ENCODE data around the gene PRKG1.

Gene PRKG1

GRCh38 chr10:51876979-51877378 is 802.7 kb downstream of the PRKG1 start:
- Mint-ChIP-seq H3K4me3 (no peak overlapping the region), H3K27ac (no peak overlapping the region), H3K27me3 (peaks cover 1% of the 10 kb centered on the region), H3K36me3 (no peaks in the 10 kb centered on the region), H3K9me3 (peaks cover 2% of the 10 kb centered on the region), H3K4me1 (no peaks in the 10 kb centered on the region)
- ATAC-seq (ENCODE audit: low read depth) (no peak), DNase-seq (ENCODE audit: low spot score in 2 of 2) (no peak)

GRCh38 chr10:51877636-51878035 is 803.3 kb downstream of the PRKG1 start:
- Mint-ChIP-seq H3K27ac (no peak overlapping the region), H3K4me3 (no peak overlapping the region), H3K27me3 (peaks cover 1% of the 10 kb centered on the region), H3K4me1 (no peaks in the 10 kb centered on the region), H3K36me3 (no peaks in the 10 kb centered on the region), H3K9me3 (peaks cover 2% of the 10 kb centered on the region)
- no peak for DNase-seq (ENCODE audit: low spot score in 2 of 2)
- ATAC-seq (ENCODE audit: low read depth): no peak

GRCh38 chr10:51878695-51879094 is 804.4 kb downstream of the PRKG1 start:
- Mint-ChIP-seq H3K36me3 (no peaks in the 10 kb centered on the region), H3K9me3 (peaks cover 2% of the 10 kb centered on the region), H3K4me1 (no peaks in the 10 kb centered on the region), H3K4me3 (no peak overlapping the region), H3K27me3 (peaks cover 1% of the 10 kb centered on the region), H3K27ac (no peak overlapping the region)
- DNase-seq (ENCODE audit: low spot score in 2 of 2) (no peak), ATAC-seq (ENCODE audit: low read depth) (no peak)

GRCh38 chr10:51879238-51879637 is 805.0 kb downstream of the PRKG1 start:
- Mint-ChIP-seq H3K27me3 (peaks cover 1% of the 10 kb centered on the region), H3K4me3 (no peak overlapping the region), H3K4me1 (no peaks in the 10 kb centered on the region), H3K9me3 (peaks cover 2% of the 10 kb centered on the region), H3K27ac (no peak overlapping the region), H3K36me3 (no peaks in the 10 kb centered on the region)
- no peak for DNase-seq (ENCODE audit: low spot score in 2 of 2)
- ATAC-seq (ENCODE audit: low read depth): no peak

GRCh38 chr10:51881213-51881612 is 806.9 kb downstream of the PRKG1 start:
- H3K4me3 Mint-ChIP-seq: no peak overlapping the region
- no peak overlapping the region for H3K27ac Mint-ChIP-seq
- H3K9me3 Mint-ChIP-seq: peaks cover 2% of the 10 kb centered on the region
- no peak for DNase-seq (ENCODE audit: low spot score in 2 of 2)
- H3K36me3 Mint-ChIP-seq: no peaks in the 10 kb centered on the region
- H3K27me3 Mint-ChIP-seq: peaks cover 1% of the 10 kb centered on the region
- ATAC-seq (ENCODE audit: low read depth): no peak
- H3K4me1 Mint-ChIP-seq: no peaks in the 10 kb centered on the region

GRCh38 chr10:51886438-51887068 is 812.3 kb downstream of the PRKG1 start:
- Mint-ChIP-seq H3K36me3 (no peaks in the 10 kb centered on the region), H3K4me1 (no peaks in the 10 kb centered on the region), H3K27ac (no peak overlapping the region), H3K9me3 (no peaks in the 10 kb centered on the region), H3K27me3 (no peaks in the 10 kb centered on the region), H3K4me3 (no peak overlapping the region)
- DNase-seq (ENCODE audit: low spot score in 2 of 2) (no peak), ATAC-seq (ENCODE audit: low read depth) (no peak)

- H3K4me3 Mint-ChIP-seq: no peak overlapping the region
- H3K27me3 Mint-ChIP-seq: no peaks in the 10 kb centered on the region
- H3K9me3 Mint-ChIP-seq: no peaks in the 10 kb centered on the region
- no peak overlapping the region for H3K27ac Mint-ChIP-seq
- ATAC-seq (ENCODE audit: low read depth): no peak
- no peak for DNase-seq (ENCODE audit: low spot score in 2 of 2)
- H3K36me3 Mint-ChIP-seq: no peaks in the 10 kb centered on the region
- H3K4me1 Mint-ChIP-seq: no peaks in the 10 kb centered on the region
These were observed 814.0 kb downstream of the PRKG1 start for GRCh38 chr10:51888263-51888662.

- Mint-ChIP-seq H3K9me3 (no peaks in the 10 kb centered on the region), H3K27ac (no peak overlapping the region), H3K4me3 (no peak overlapping the region), H3K36me3 (no peaks in the 10 kb centered on the region), H3K27me3 (no peaks in the 10 kb centered on the region), H3K4me1 (no peaks in the 10 kb centered on the region)
- DNase-seq (ENCODE audit: low spot score in 2 of 2) (no peak), ATAC-seq (ENCODE audit: low read depth) (no peak)
These were observed 818.0 kb downstream of the PRKG1 start for GRCh38 chr10:51892313-51892712.

- Mint-ChIP-seq H3K4me3 (no peak overlapping the region), H3K9me3 (no peaks in the 10 kb centered on the region), H3K27me3 (no peaks in the 10 kb centered on the region), H3K4me1 (no peaks in the 10 kb centered on the region), H3K36me3 (no peaks in the 10 kb centered on the region), H3K27ac (no peak overlapping the region)
- DNase-seq (ENCODE audit: low spot score in 2 of 2): no peak
- no peak for ATAC-seq (ENCODE audit: low read depth)
These were observed 818.8 kb downstream of the PRKG1 start for GRCh38 chr10:51892965-51893658.

- Mint-ChIP-seq H3K4me1 (no peaks in the 10 kb centered on the region), H3K36me3 (no peaks in the 10 kb centered on the region), H3K9me3 (no peaks in the 10 kb centered on the region), H3K27ac (no peak overlapping the region), H3K4me3 (no peak overlapping the region), H3K27me3 (no peaks in the 10 kb centered on the region)
- DNase-seq (ENCODE audit: low spot score in 2 of 2): no peak
- ATAC-seq (ENCODE audit: low read depth): no peak
These were observed 820.7 kb downstream of the PRKG1 start for GRCh38 chr10:51894771-51895578.

- DNase-seq (ENCODE audit: low spot score in 2 of 2) (no peak), ATAC-seq (ENCODE audit: low read depth) (no peak)
- H3K27me3 Mint-ChIP-seq: no peaks in the 10 kb centered on the region
- H3K36me3 Mint-ChIP-seq: no peaks in the 10 kb centered on the region
- no peaks in the 10 kb centered on the region for H3K4me1 Mint-ChIP-seq
- H3K27ac Mint-ChIP-seq: no peak overlapping the region
- no peak overlapping the region for H3K4me3 Mint-ChIP-seq
- no peaks in the 10 kb centered on the region for H3K9me3 Mint-ChIP-seq
These were observed 822.6 kb downstream of the PRKG1 start for GRCh38 chr10:51896849-51897248.

- Mint-ChIP-seq H3K27ac (no peak overlapping the region), H3K4me1 (no peaks in the 10 kb centered on the region), H3K9me3 (no peaks in the 10 kb centered on the region), H3K27me3 (no peaks in the 10 kb centered on the region), H3K4me3 (no peak overlapping the region), H3K36me3 (no peaks in the 10 kb centered on the region)
- no peak for DNase-seq (ENCODE audit: low spot score in 2 of 2)
- ATAC-seq (ENCODE audit: low read depth): no peak
These were observed 823.3 kb downstream of the PRKG1 start for GRCh38 chr10:51897560-51897959.

- Mint-ChIP-seq H3K9me3 (no peaks in the 10 kb centered on the region), H3K27ac (no peak overlapping the region), H3K27me3 (no peaks in the 10 kb centered on the region), H3K4me3 (no peak overlapping the region), H3K36me3 (no peaks in the 10 kb centered on the region), H3K4me1 (no peaks in the 10 kb centered on the region)
- ATAC-seq (ENCODE audit: low read depth) (no peak), DNase-seq (ENCODE audit: low spot score in 2 of 2) (no peak)
These were observed 825.9 kb downstream of the PRKG1 start for GRCh38 chr10:51900180-51900579.

- Mint-ChIP-seq H3K4me1 (no peaks in the 10 kb centered on the region), H3K9me3 (no peaks in the 10 kb centered on the region), H3K27me3 (no peaks in the 10 kb centered on the region), H3K36me3 (no peaks in the 10 kb centered on the region), H3K4me3 (no peak overlapping the region), H3K27ac (no peak overlapping the region)
- ATAC-seq (ENCODE audit: low read depth): no peak
- no peak for DNase-seq (ENCODE audit: low spot score in 2 of 2)
These were observed 829.4 kb downstream of the PRKG1 start for GRCh38 chr10:51903675-51904074.
